Peyer's patch (tissue), 4 donors: ENCODE results near the gene MAPT. TPM values are rescaled to one million over a fixed set of nuclear protein-coding genes. Genes with fewer than 3 reads are reported as not detected.
A peak's percentile ranks its signal among the peaks of the same experiment; 100 is the strongest.

ENCODE experiments used
- DNase-seq, 3 donors: peaks; one replicate each; pipeline ENCODE4 v3.0.0-alpha.2; 2017 to 2019
- H3K27ac ChIP-seq, 4 donors: fragments of 200-600 bp; sonication (generic); one replicate each; pipeline ENCODE4 v1.5.1; 2016 to 2019
- H3K27me3 ChIP-seq, 2 donors: fragments of 200-600 bp; sonication (generic); one replicate each; pipeline ENCODE4 v1.5.1; 2019
- H3K36me3 ChIP-seq, 3 donors: fragments of 200-600 bp; sonication (generic); one replicate each; pipeline ENCODE4 v1.5.1; 2016 to 2019
- H3K4me1 ChIP-seq, 4 donors: fragments of 200-600 bp; sonication (generic); one replicate each; pipeline ENCODE4 v1.5.1; 2016 to 2019
- H3K4me3 ChIP-seq, 4 donors: fragments of 200-600 bp; sonication (generic); 1 replicate in 3 of 4; 2 replicates in 1 of 4; pipeline ENCODE4 v1.5.1; 2016 to 2019; ENCODE audit warnings: mild to moderate bottlenecking in 1 of 4
- H3K9me3 ChIP-seq, 4 donors: fragments of 200-600 bp; sonication (generic); one replicate each; pipeline ENCODE4 v1.5.1; 2016 to 2019; ENCODE audit warnings: mild to moderate bottlenecking in 1 of 4
- POLR2A ChIP-seq, 2 donors: fragments of 450-650 bp; IDR thresholded peaks; one replicate each; pipeline ENCODE4 v1.5.1; 2017; ENCODE audit warnings: antibody characterized with exemption in 2 of 2, mild to moderate bottlenecking in 2 of 2, moderate library complexity in 2 of 2
- total RNA-seq, 4 donors: library from RNA; depleted of rRNA; stranded (reverse); fragments of >200 nt; gene quantifications; one replicate each; pipeline ENCODE4 v1.1.0, GENCODE V29; 2016
- TF ChIP-seq, protein P1 (sequence below), 6 experiments: fragments of 450-650 bp in 4 of 6; fragments of 200-600 bp in 2 of 6; sonication (generic) in 1 of 6; IDR thresholded peaks; one replicate each; pipeline ENCODE4 v1.5.1; 2017 to 2019; ENCODE audit warnings: antibody characterized with exemption in 6 of 6, mild to moderate bottlenecking in 3 of 6, moderate library complexity in 1 of 6

MAPT gene
- total RNA-seq, 4 donors from 2014 or later: 0.35 to 1.6 (median 0.94) TPM; not detected in 1

DNA sequence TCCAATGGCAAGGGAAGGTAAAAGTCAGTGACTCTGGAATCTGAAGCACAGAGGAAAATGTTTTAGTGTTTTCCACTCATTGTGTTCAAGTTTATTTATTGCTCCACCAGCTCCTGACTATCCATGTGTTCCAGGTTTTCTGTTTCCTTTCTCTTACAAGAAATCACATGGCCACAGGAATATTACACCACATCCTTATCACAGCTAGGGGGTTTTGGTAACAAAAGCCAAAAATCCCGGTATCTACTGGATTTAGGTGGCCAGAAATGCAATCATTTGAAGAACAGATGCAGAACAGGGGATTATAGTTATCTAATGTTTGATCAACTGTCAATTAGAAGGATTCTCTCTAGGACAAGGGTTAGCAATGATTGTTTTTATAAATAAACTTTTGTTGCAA is 152.6 kb downstream of the MAPT start:
- Histone ChIP-seq H3K27ac (no peak overlapping the region), H3K9me3 (no peaks in the 10 kb centered on the region), H3K36me3 (peaks cover 0 to 60% (median 0%) of the 10 kb centered on the region in 3 donors), H3K4me1 (peaks cover 0 to 34% (median 7%) of the 10 kb centered on the region in 4 donors), H3K4me3 (no peak overlapping the region), H3K27me3 (no peaks in the 10 kb centered on the region)
- no peak for DNase-seq
- TF ChIP-seq, protein P1, sequence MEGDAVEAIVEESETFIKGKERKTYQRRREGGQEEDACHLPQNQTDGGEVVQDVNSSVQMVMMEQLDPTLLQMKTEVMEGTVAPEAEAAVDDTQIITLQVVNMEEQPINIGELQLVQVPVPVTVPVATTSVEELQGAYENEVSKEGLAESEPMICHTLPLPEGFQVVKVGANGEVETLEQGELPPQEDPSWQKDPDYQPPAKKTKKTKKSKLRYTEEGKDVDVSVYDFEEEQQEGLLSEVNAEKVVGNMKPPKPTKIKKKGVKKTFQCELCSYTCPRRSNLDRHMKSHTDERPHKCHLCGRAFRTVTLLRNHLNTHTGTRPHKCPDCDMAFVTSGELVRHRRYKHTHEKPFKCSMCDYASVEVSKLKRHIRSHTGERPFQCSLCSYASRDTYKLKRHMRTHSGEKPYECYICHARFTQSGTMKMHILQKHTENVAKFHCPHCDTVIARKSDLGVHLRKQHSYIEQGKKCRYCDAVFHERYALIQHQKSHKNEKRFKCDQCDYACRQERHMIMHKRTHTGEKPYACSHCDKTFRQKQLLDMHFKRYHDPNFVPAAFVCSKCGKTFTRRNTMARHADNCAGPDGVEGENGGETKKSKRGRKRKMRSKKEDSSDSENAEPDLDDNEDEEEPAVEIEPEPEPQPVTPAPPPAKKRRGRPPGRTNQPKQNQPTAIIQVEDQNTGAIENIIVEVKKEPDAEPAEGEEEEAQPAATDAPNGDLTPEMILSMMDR (IDR thresholded peaks at IDR 0.05): peak in 1 of 6 experiments; percentile 8
- TF ChIP-seq POLR2A (IDR thresholded peaks at IDR 0.05): no peak

GRCh38 chr17:46047398-46047797 is 153.0 kb downstream of the MAPT start:
- no peak overlapping the region for H3K4me3 ChIP-seq
- no peak overlapping the region for H3K27ac ChIP-seq
- H3K9me3 ChIP-seq: no peaks in the 10 kb centered on the region
- peaks cover 0 to 29% (median 7%) of the 10 kb centered on the region in 4 donors for H3K4me1 ChIP-seq
- TF ChIP-seq, protein P1 (IDR thresholded peaks at IDR 0.05): no peak
- no peak for TF ChIP-seq POLR2A (IDR thresholded peaks at IDR 0.05)
- H3K27me3 ChIP-seq: no peaks in the 10 kb centered on the region
- DNase-seq: no peak
- H3K36me3 ChIP-seq: peaks cover 0 to 58% (median 0%) of the 10 kb centered on the region in 3 donors

DNA sequence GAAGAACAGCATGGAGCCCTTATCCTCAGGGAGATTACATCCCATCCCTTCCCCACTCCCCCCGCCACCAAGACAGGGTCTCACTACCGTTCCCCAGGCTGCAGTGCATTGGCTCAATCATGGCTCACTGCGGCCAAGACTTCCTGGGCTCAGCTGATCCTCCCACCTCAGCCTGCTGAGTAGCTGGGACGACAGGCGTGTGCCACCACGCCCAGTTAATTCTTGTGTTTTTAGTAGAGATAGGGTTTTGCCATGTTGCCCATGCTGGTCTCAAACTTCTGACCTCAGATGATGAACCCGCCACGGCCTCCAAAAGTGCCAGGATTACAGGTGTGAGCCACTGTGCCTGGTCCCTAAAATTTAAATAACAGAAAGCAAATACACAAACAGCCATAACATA is 153.5 kb downstream of the MAPT start:
- no peaks in the 10 kb centered on the region for H3K9me3 ChIP-seq
- no peaks in the 10 kb centered on the region for H3K27me3 ChIP-seq
- TF ChIP-seq, protein P1 (IDR thresholded peaks at IDR 0.05): no peak
- no peak for TF ChIP-seq POLR2A (IDR thresholded peaks at IDR 0.05)
- no peak overlapping the region for H3K4me3 ChIP-seq
- no peak overlapping the region for H3K27ac ChIP-seq
- H3K4me1 ChIP-seq: peaks cover 0 to 25% (median 5%) of the 10 kb centered on the region in 4 donors
- H3K36me3 ChIP-seq: peaks cover 0 to 58% (median 0%) of the 10 kb centered on the region in 3 donors
- no peak for DNase-seq

DNA sequence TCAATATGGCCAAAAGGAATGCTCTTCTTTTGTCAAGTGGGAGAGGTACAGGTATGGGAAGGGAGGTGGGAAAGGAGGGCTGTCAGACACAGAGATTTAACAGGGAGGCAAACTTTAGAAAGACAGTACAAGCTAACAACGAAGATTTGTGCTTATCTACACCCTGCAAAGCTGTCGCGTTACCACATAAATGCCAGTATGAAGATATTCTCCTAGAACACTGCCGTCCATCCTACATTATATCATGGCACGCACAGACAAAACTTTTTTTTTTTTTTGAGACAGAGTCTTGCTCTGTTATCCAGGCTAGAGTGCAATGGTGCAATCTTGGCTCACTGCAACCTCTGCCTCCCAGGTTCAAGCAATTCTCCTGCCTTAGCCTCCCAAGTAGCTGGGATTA is 155.3 kb downstream of the MAPT start:
- H3K4me1 ChIP-seq: peaks cover 0 to 10% (median 0%) of the 10 kb centered on the region in 4 donors
- no peak overlapping the region for H3K27ac ChIP-seq
- no peak for DNase-seq
- no peaks in the 10 kb centered on the region for H3K27me3 ChIP-seq
- H3K4me3 ChIP-seq: no peak overlapping the region
- H3K9me3 ChIP-seq: no peaks in the 10 kb centered on the region
- H3K36me3 ChIP-seq: peaks cover 0 to 66% (median 0%) of the 10 kb centered on the region in 3 donors
- TF ChIP-seq, protein P1 (IDR thresholded peaks at IDR 0.05): no peak
- no peak for TF ChIP-seq POLR2A (IDR thresholded peaks at IDR 0.05)

DNA sequence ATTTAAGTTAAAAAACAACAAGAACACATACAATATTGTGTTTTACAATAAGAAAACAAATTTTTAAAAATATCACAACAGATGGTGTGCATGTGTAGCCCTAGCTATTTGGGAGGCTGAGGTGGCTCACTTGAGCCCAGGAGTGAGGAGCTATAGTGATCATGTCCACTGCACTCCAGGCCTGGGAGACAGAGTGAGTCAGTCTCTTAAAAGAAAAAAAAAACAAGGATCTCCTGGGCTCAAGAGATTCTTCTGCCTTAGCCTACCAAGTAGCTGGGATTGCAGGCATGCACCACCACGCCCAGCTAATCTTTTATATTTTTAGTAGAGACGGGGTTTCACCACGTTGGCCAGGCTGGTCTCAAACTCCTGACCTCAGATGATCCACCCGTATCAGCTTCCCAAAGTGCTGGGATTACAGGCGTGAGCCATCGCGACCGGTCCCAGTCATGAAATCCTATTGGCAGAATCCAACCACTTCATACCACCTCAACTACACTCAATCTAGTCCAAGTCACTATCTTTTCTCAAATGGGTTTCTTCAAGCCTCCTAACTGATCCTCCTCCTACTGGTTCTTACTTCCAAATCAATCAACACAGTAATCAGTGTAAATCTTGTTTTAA is 159.7 kb downstream of the MAPT start:
- TF ChIP-seq, protein P1 (IDR thresholded peaks at IDR 0.05): no peak
- TF ChIP-seq POLR2A (IDR thresholded peaks at IDR 0.05): no peak
- no peaks in the 10 kb centered on the region for H3K4me1 ChIP-seq
- H3K36me3 ChIP-seq: peaks cover 0 to 44% (median 0%) of the 10 kb centered on the region in 3 donors
- H3K27ac ChIP-seq: no peak overlapping the region
- no peak for DNase-seq
- H3K27me3 ChIP-seq: no peaks in the 10 kb centered on the region
- H3K9me3 ChIP-seq: no peaks in the 10 kb centered on the region
- no peak overlapping the region for H3K4me3 ChIP-seq
